GM06990 (cell line): ENCODE data around the gene TRAPPC1.
A peak's percentile ranks its signal among the peaks of the same experiment; 100 is the strongest.

Source experiments
- DNase-seq: peaks from one replicate; pipeline ENCODE4 v3.0.0-alpha.2; 2011; ENCODE audit not compliant: insufficient read length; ENCODE audit errors: extremely low read depth
- H3K27me3 ChIP-seq: replicated peaks from 2 replicates; pipeline ENCODE4 v1.6.0; 2011; ENCODE audit warnings: low read length; ENCODE audit not compliant: control insufficient read depth, insufficient read depth
- H3K36me3 ChIP-seq: 2 replicates; pipeline ENCODE4 v1.5.1; 2011; ENCODE audit warnings: low read length; ENCODE audit not compliant: control insufficient read depth, insufficient read depth
- H3K4me3 ChIP-seq: replicated peaks from 2 replicates; pipeline ENCODE4 v1.5.1; 2011; ENCODE audit warnings: low read depth, mild to moderate bottlenecking, control low read depth, low read length
- CTCF ChIP-seq: IDR thresholded peaks from 2 replicates; pipeline ENCODE4 v1.5.1; 2011; ENCODE audit warnings: low read length, control low read depth, mild to moderate bottlenecking, inconsistent platforms; ENCODE audit not compliant: insufficient read depth, poor library complexity, severe bottlenecking

Gene TRAPPC1

GRCh38 chr17:7910281-7910680, 21.5 kb downstream of the TRAPPC1 start:
- DNase-seq = no peak
- no peak for TF ChIP-seq CTCF
- Histone ChIP-seq H3K27me3 (no peaks in the 10 kb centered on the region), H3K36me3 (peaks cover 44% of the 10 kb centered on the region), H3K4me3 (no peak overlapping the region)

- Histone ChIP-seq H3K36me3 (peaks cover 51% of the 10 kb centered on the region), H3K27me3 (no peaks in the 10 kb centered on the region)
- no peak for DNase-seq
Observed at GRCh38 chr17:7909089-7909488, 22.7 kb downstream of the TRAPPC1 start.

GRCh38 chr17:7903154-7904103, 28.3 kb downstream of the TRAPPC1 start:
- H3K4me3 ChIP-seq = no peak overlapping the region
- no peak for DNase-seq
- TF ChIP-seq CTCF = no peak
- peaks cover 56% of the 10 kb centered on the region for H3K36me3 ChIP-seq
- H3K27me3 ChIP-seq = no peaks in the 10 kb centered on the region

More at GRCh38 chr17:7909089-7909488, 22.7 kb downstream of the TRAPPC1 start:
- no peak overlapping the region for H3K4me3 ChIP-seq
- TF ChIP-seq CTCF = no peak

- no peak for DNase-seq
- Histone ChIP-seq H3K27me3 (no peaks in the 10 kb centered on the region), H3K36me3 (peaks cover 43% of the 10 kb centered on the region), H3K4me3 (no peak overlapping the region)
- peak; percentile 11 for TF ChIP-seq CTCF
Observed at GRCh38 chr17:7897773-7898172, 34.0 kb downstream of the TRAPPC1 start.

GRCh38 chr17:7897090-7897489, 34.7 kb downstream of the TRAPPC1 start:
- Histone ChIP-seq H3K4me3 (no peak overlapping the region), H3K36me3 (peaks cover 40% of the 10 kb centered on the region), H3K27me3 (no peaks in the 10 kb centered on the region)
- TF ChIP-seq CTCF = no peak
- DNase-seq = no peak
